Kidney epithelial cell (primary cell): ENCODE results near the gene SIGLEC8. TPM values are rescaled to one million over a fixed set of nuclear protein-coding genes. Genes with fewer than 3 reads are reported as not detected.
"Not testable (repeated sequence)": the region's sequence is repeated elsewhere in the genome, so short reads cannot be mapped to it uniquely, and the experiment has no call there.

Experiments
- DNase-seq: peaks from one replicate; pipeline ENCODE4 v3.0.0-alpha.2; 2010; ENCODE audit warnings: low read depth
- H3K27me3 ChIP-seq: 2 replicates; pipeline ENCODE4 v1.6.0; 2011; ENCODE audit warnings: low read length; ENCODE audit not compliant: control insufficient read depth, insufficient read depth
- H3K36me3 ChIP-seq: 2 replicates; pipeline ENCODE4 v1.5.1; 2011; ENCODE audit warnings: low read length; ENCODE audit not compliant: control insufficient read depth, insufficient read depth
- H3K4me3 ChIP-seq: 2 replicates; pipeline ENCODE4 v1.5.1; 2011; ENCODE audit warnings: low read depth, mild to moderate bottlenecking, control low read depth, low read length
- CTCF ChIP-seq: IDR thresholded peaks from 2 replicates; pipeline ENCODE4 v1.5.1; 2011; ENCODE audit warnings: mild to moderate bottlenecking, moderate library complexity, low read length, control low read depth, inconsistent platforms; ENCODE audit not compliant: insufficient read depth, poor library complexity, severe bottlenecking
- total RNA-seq: library from RNA; depleted of rRNA; stranded (reverse); fragments of >200 nt; gene quantifications from 2 replicates; pipeline ENCODE4 v1.2.3, GENCODE V29; 2015

SIGLEC8 gene
- total RNA-seq, 1 donor from 2014 or later: not detected

DNA sequence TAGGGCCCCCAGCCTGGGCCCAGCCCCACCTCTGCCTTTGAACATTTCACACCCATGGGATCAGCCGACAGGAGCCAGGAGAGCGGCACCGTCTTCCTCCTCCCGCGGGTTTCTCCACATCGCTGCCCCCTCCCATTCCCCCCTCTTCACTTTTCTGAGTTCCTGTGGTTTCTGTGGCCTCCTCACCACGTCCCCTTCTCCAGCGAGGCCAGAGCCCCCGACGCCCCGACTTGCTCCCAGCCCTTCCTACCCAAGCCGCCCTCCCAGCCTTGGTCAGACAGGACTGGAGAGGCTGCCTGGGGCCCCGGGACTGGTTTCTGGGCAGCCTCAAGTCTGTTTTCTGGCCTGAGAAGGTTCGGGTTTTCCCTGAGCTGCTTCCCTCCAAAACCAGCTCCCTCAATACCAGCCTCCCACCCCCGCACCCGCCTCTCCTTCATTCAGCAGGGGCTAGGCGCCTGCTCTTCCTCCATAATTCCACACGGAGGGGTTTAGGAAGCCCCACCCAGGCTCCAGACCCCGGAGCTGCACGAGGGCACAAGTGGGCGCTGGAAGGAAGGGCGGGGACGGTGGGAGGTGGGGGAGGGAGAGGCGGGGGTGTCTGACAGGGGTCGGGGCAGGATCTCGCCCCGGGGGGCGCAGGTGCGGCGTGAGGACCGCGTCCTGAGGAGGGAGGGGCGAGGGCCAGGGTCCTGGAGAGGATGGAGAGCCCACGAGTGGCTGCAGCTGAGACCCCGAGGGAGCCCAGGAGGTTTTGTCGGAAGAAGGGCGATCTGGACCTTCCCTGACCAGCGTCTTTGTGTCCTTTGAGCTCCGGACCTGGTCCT, 36.8 kb downstream of the SIGLEC8 start:
- no peaks in the 10 kb centered on the region for H3K27me3 ChIP-seq
- no peak for TF ChIP-seq CTCF
- DNase-seq: no peak
- no peaks in the 10 kb centered on the region for H3K36me3 ChIP-seq
- H3K4me3 ChIP-seq: no peak overlapping the region

GRCh38 chr19:51420511-51420910, 37.7 kb downstream of the SIGLEC8 start:
- DNase-seq, H3K4me3 ChIP-seq, H3K27me3 ChIP-seq, H3K36me3 ChIP-seq: not testable (repeated sequence)

DNA sequence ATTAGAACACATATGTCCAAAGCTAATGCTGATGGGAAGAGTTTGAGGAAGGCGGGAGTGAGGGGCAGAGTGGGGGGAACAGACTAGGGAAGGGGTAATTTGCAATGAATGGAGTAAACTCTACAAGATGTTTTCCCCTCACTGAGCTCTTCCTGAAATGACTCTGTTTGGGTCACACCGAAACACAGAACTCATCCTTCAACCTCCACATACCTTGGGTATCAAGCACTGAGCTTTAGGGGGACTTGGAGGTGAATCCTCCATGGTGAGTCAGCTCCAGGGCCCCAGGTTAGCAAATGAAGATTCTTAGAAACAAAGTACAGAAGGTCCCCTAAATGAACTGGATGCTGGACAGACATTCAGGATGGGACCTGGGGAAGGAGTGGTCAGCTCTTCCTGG, 39.5 kb downstream of the SIGLEC8 start:
- no peak for TF ChIP-seq CTCF
- Histone ChIP-seq H3K4me3 (no peak overlapping the region), H3K27me3 (no peaks in the 10 kb centered on the region), H3K36me3 (no peaks in the 10 kb centered on the region)
- no peak for DNase-seq

GRCh38 chr19:51417810-51418157, 40.5 kb downstream of the SIGLEC8 start:
- no peaks in the 10 kb centered on the region for H3K27me3 ChIP-seq
- no peak overlapping the region for H3K4me3 ChIP-seq
- H3K36me3 ChIP-seq: no peaks in the 10 kb centered on the region
- no peak for TF ChIP-seq CTCF
- DNase-seq: no peak

DNA sequence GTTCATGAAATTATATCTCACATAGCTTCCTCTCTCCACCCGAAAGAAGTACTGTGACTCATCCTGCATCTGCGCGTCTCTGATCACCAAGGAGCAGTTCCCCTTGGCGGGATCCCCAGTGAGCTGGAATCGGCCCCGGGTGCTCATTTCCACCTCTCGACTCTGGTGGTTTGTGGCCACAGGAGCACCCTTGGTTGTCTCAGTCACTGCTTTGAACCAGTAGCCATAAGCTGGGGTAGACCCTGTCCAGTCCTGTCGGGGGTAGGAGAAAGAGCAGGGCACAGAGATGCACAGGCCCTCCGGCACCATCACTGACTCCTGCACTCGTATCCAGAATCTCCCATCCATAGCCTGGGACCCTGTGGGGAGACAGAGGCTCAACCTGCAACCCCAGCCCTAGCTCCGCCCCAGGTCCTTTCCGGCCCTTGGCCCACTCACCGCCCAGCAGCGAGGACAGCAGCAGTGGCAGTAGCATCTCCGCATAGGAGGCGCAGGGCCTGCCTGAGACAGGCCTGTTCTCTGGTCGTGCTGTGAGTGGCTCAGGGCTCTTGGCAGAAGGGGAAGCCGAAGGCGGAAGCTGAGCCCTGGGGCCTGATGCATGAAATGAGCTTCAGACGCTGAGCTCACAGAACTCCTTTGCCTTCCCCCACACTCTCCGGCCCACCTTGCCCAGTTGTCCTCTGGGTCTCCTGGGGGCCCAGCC, 41.0 kb downstream of the SIGLEC8 start, which contains the start of gene SIGLEC10:
Gene SIGLEC10, minus strand, starts transcription at position 536 of the 703 bp plus-strand sequence. Its CDS starts 61 bp downstream, at position 475.
- no peak for DNase-seq
- TF ChIP-seq CTCF: no peak
- Histone ChIP-seq H3K36me3 (no peaks in the 10 kb centered on the region), H3K27me3 (no peaks in the 10 kb centered on the region), H3K4me3 (no peak within 1 kb of the TSS)

- H3K27me3 ChIP-seq, H3K36me3 ChIP-seq, DNase-seq, H3K4me3 ChIP-seq: not testable (repeated sequence)
These were observed 41.8 kb downstream of the SIGLEC8 start for GRCh38 chr19:51416422-51416821.
